ENCODE results near the gene CBLL1. TPM values are rescaled to one million over a fixed set of nuclear protein-coding genes. Genes with fewer than 3 reads are reported as not detected.

Gene CBLL1
- polyA plus RNA-seq, 1 of the 3 experiments (the other 2 are of a cell fraction), result 28.8 TPM

- H3K27ac ChIP-seq (ENCODE audit: low read depth in 2 of 2, low read length in 1 of 2), result no peak overlapping the region
- H3K9me3 ChIP-seq, result no peaks in the 10 kb centered on the region
- no peak overlapping the region for H3K9ac ChIP-seq
- H3K4me3 ChIP-seq (ENCODE audit: low read depth in 2 of 2, low read length in 1 of 2), result no peak overlapping the region
- no peaks in the 10 kb centered on the region for H3K9me2 ChIP-seq
- no peak for TF ChIP-seq REST (IDR thresholded peaks at IDR 0.05; ENCODE audit: low read depth, low read length)
- TF ChIP-seq FOXM1 (IDR thresholded peaks at IDR 0.05; ENCODE audit: low read depth), result no peak
- no peak for TF ChIP-seq YY1 (IDR thresholded peaks at IDR 0.05; ENCODE audit: low read depth)
- no peak for TF ChIP-seq EP300 (IDR thresholded peaks at IDR 0.05; ENCODE audit: borderline replicate concordance in 1 of 2, low read depth in 1 of 2, low read length in 1 of 2)
- TF ChIP-seq USF1 (IDR thresholded peaks at IDR 0.05; ENCODE audit: borderline replicate concordance, low read depth), result no peak
- no peak for TF ChIP-seq FOSL2 (IDR thresholded peaks at IDR 0.05; ENCODE audit: borderline replicate concordance, low read depth)
- no peak for TF ChIP-seq RFX5 (IDR thresholded peaks at IDR 0.05; ENCODE audit: low read length)
- TF ChIP-seq EZH2phosphoT487 (IDR thresholded peaks at IDR 0.05; ENCODE audit: borderline replicate concordance, low read depth), result no peak
- no peaks in the 10 kb centered on the region for H4K20me1 ChIP-seq (ENCODE audit: insufficient read depth)
- ChIA-PET CTCF (interaction anchor here (0.9 to 1.2 kb wide), 2 partner anchors 10 to 510 kb away, joined by 3 read pairs; no protein-coding TSS in a partner anchor), POLR2A (no interaction called here)
- no peaks in the 10 kb centered on the region for H3K79me2 ChIP-seq (ENCODE audit: insufficient read depth)
- no peaks in the 10 kb centered on the region for H3K27me3 ChIP-seq (ENCODE audit: insufficient read depth)
- H2AFZ ChIP-seq (ENCODE audit: low read depth), result no peak overlapping the region
- H3K4me1 ChIP-seq (ENCODE audit: control insufficient read depth in 1 of 2, insufficient read depth in 2 of 2, low read depth in 1 of 2, low read length in 1 of 2), result no peaks in the 10 kb centered on the region
- no peaks in the 10 kb centered on the region for H3K36me3 ChIP-seq (replicated peaks in 1 of 2; ENCODE audit: control insufficient read depth in 1 of 2, insufficient read depth in 2 of 2, low read length in 1 of 2)
- no peak overlapping the region for H3K4me2 ChIP-seq
- no peak for DNase-seq
- H3F3A ChIP-seq (replicated peaks; ENCODE audit: insufficient read depth), result no peaks in the 10 kb centered on the region
Measured at GRCh38 chr7:107703219-107703618, 40.7 kb upstream of the CBLL1 start.

GRCh38 chr7:107703872-107704271 lies 40.1 kb upstream of the CBLL1 start:
- no peaks in the 10 kb centered on the region for H3F3A ChIP-seq (replicated peaks; ENCODE audit: insufficient read depth)
- H3K27ac ChIP-seq (ENCODE audit: low read depth in 2 of 2, low read length in 1 of 2), result no peak overlapping the region
- H4K20me1 ChIP-seq (ENCODE audit: insufficient read depth), result no peaks in the 10 kb centered on the region
- no peaks in the 10 kb centered on the region for H3K9me3 ChIP-seq
- no peaks in the 10 kb centered on the region for H3K9me2 ChIP-seq
- ChIA-PET POLR2A (no interaction called here), CTCF (interaction anchor here (1.0 kb wide), 1 partner anchor 175 kb away, joined by 3 read pairs; no protein-coding TSS in a partner anchor)
- WGBS (ENCODE audit: low lambda C conversion rate), result 54% methylated on average over 3 of the region's 3 CpGs
- no peak overlapping the region for H3K4me3 ChIP-seq (ENCODE audit: low read depth in 2 of 2, low read length in 1 of 2)
- H2AFZ ChIP-seq (ENCODE audit: low read depth), result no peak overlapping the region
- H3K9ac ChIP-seq, result no peak overlapping the region
- DNase-seq, result no peak
- TF ChIP-seq CHD2 (IDR thresholded peaks at IDR 0.05; ENCODE audit: low read length, partially characterized antibody) (no peak), TEAD4 (IDR thresholded peaks at IDR 0.05; ENCODE audit: borderline replicate concordance, insufficient read depth) (no peak), EZH2phosphoT487 (IDR thresholded peaks at IDR 0.05; ENCODE audit: borderline replicate concordance, low read depth) (no peak)
- no peaks in the 10 kb centered on the region for H3K27me3 ChIP-seq (ENCODE audit: insufficient read depth)
- H3K4me1 ChIP-seq (ENCODE audit: control insufficient read depth in 1 of 2, insufficient read depth in 2 of 2, low read depth in 1 of 2, low read length in 1 of 2), result no peaks in the 10 kb centered on the region
- H3K79me2 ChIP-seq (ENCODE audit: insufficient read depth), result no peaks in the 10 kb centered on the region
- H3K4me2 ChIP-seq, result no peak overlapping the region
- H3K36me3 ChIP-seq (replicated peaks in 1 of 2; ENCODE audit: control insufficient read depth in 1 of 2, insufficient read depth in 2 of 2, low read length in 1 of 2), result no peaks in the 10 kb centered on the region

Measured in SK-N-SH (cell line).